ENCODE measurements around the gene LRRC41. TPM values are rescaled to one million over a fixed set of nuclear protein-coding genes. Genes with fewer than 3 reads are reported as not detected.

Gene LRRC41
- total RNA-seq, 1 donor from 2014 or later, result 60.2 TPM

- ChIA-PET CTCF (no interaction called here), POLR2A (no interaction called here)
- no peaks in the 10 kb centered on the region for H3K4me1 Mint-ChIP-seq
- intact Hi-C loops (cut with micrococcal nuclease), result no loop called here
- no peak for ATAC-seq (ENCODE audit: low read depth)
- no peak for DNase-seq
- H3K27ac Mint-ChIP-seq, result no peak overlapping the region
- no peaks in the 10 kb centered on the region for H3K9me3 Mint-ChIP-seq
- no peaks in the 10 kb centered on the region for H3K27me3 Mint-ChIP-seq
- H3K4me3 Mint-ChIP-seq, result no peak overlapping the region
- no peak for TF ChIP-seq CTCF (IDR thresholded peaks at IDR 0.05)
- H3K36me3 Mint-ChIP-seq (ENCODE audit: low read depth), result peaks cover 60% of the 10 kb centered on the region
Measured at GRCh38 chr1:46281021-46281420, 22.4 kb downstream of the LRRC41 start.

GRCh38 chr1:46280092-46280491 is 23.3 kb downstream of the LRRC41 start:
- no peak for DNase-seq
- Mint-ChIP-seq H3K9me3 (no peaks in the 10 kb centered on the region), H3K27ac (no peak overlapping the region), H3K27me3 (no peaks in the 10 kb centered on the region), H3K4me3 (no peak overlapping the region), H3K36me3 (ENCODE audit: low read depth) (peaks cover 51% of the 10 kb centered on the region), H3K4me1 (no peaks in the 10 kb centered on the region)
- no peak for ATAC-seq (ENCODE audit: low read depth)
- intact Hi-C loops (cut with micrococcal nuclease), result no loop called here
- POLR2A ChIA-PET, result no interaction called here
- TF ChIP-seq CTCF (IDR thresholded peaks at IDR 0.05), result no peak
- CTCF ChIA-PET, result no interaction called here

GRCh38 chr1:46278807-46279206 is 24.6 kb downstream of the LRRC41 start:
- TF ChIP-seq CTCF (IDR thresholded peaks at IDR 0.05), result no peak
- Mint-ChIP-seq H3K27me3 (no peaks in the 10 kb centered on the region), H3K27ac (no peak overlapping the region), H3K36me3 (ENCODE audit: low read depth) (peaks cover 39% of the 10 kb centered on the region), H3K4me3 (no peak overlapping the region), H3K4me1 (no peaks in the 10 kb centered on the region), H3K9me3 (no peaks in the 10 kb centered on the region)
- POLR2A ChIA-PET, result no interaction called here
- CTCF ChIA-PET, result no interaction called here
- intact Hi-C loops (cut with micrococcal nuclease), result no loop called here
- no peak for DNase-seq
- ATAC-seq (ENCODE audit: low read depth), result no peak

GRCh38 chr1:46277658-46278373 is 25.6 kb downstream of the LRRC41 start:
- H3K4me3 Mint-ChIP-seq, result no peak overlapping the region
- CTCF ChIA-PET, result no interaction called here
- POLR2A ChIA-PET, result no interaction called here
- peaks cover 32% of the 10 kb centered on the region for H3K36me3 Mint-ChIP-seq (ENCODE audit: low read depth)
- no peak overlapping the region for H3K27ac Mint-ChIP-seq
- DNase-seq (no peak), ATAC-seq (ENCODE audit: low read depth) (no peak)
- H3K27me3 Mint-ChIP-seq, result no peaks in the 10 kb centered on the region
- H3K4me1 Mint-ChIP-seq, result no peaks in the 10 kb centered on the region
- no peaks in the 10 kb centered on the region for H3K9me3 Mint-ChIP-seq
- intact Hi-C loops (cut with micrococcal nuclease), result no loop called here
- no peak for TF ChIP-seq CTCF (IDR thresholded peaks at IDR 0.05)

DNA sequence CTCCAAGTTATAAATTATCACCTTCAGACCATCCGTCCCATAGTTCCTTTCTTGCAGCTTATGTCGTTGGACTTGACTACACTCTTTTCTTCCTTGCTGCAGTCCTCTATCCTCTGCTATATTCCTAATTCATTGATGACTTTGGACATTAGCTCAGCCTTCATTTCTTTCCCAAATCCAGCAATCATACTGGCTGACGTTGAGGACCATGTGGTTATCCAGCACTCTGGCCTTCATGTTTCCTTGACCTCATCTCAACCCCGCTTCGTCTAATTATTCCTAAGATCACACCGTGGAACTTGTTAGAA is 28.4 kb downstream of the LRRC41 start:
- Mint-ChIP-seq H3K4me1 (no peaks in the 10 kb centered on the region), H3K27me3 (no peaks in the 10 kb centered on the region), H3K27ac (no peak overlapping the region), H3K9me3 (no peaks in the 10 kb centered on the region), H3K36me3 (ENCODE audit: low read depth) (peaks cover 14% of the 10 kb centered on the region), H3K4me3 (no peak overlapping the region)
- TF ChIP-seq CTCF (IDR thresholded peaks at IDR 0.05), result no peak
- intact Hi-C loops (cut with micrococcal nuclease), result no loop called here
- POLR2A ChIA-PET, result no interaction called here
- CTCF ChIA-PET, result interaction anchor here (0.6 kb wide), 1 partner anchor 60 kb away, joined by 3 read pairs; no protein-coding TSS in a partner anchor
- DNase-seq, result no peak
- ATAC-seq (ENCODE audit: low read depth), result no peak
